HL-60/S4 treated with retinoic acid at 250 ng/mL for 4 days and 3 days (cell line): ENCODE measurements around the gene PSME1.

Experiments
- in situ Hi-C: fragments of 300-500 bp; cut with MboI; formaldehyde crosslinking; loops from 2 replicates; pipeline ENCODE4 v1.7.0; 2022; ENCODE audit warnings: low sequenced_read_pairs

The PSME1 gene

GRCh38 chr14:24145690-24146452, 9.9 kb downstream of the PSME1 start:
- in situ Hi-C loops, result no loop called here

GRCh38 chr14:24146453-24146977, 10.5 kb downstream of the PSME1 start, which contains the start of gene PSME2:
PSME2 (minus strand) TSS chr14:24146610; CDS start chr14:24146581, 29 bp downstream.
- in situ Hi-C loops, result no loop called here

- in situ Hi-C loops, result no loop called here
These were observed 11.2 kb downstream of the PSME1 start, which contains the start of gene RNF31 for GRCh38 chr14:24146978-24147760. RNF31 (plus strand) TSS chr14:24147498; CDS start chr14:24147699, 201 bp downstream.

GRCh38 chr14:24147761-24148428, 11.9 kb downstream of the PSME1 start:
- in situ Hi-C loops, result no loop called here

- in situ Hi-C loops, result no loop called here
These were observed 13.4 kb downstream of the PSME1 start for GRCh38 chr14:24149302-24149969.

- in situ Hi-C loops, result no loop called here
These were observed 14.1 kb downstream of the PSME1 start for GRCh38 chr14:24150061-24150460.

GRCh38 chr14:24150567-24150966, 14.6 kb downstream of the PSME1 start:
- in situ Hi-C loops, result no loop called here

- in situ Hi-C loops, result no loop called here
These were observed 15.0 kb downstream of the PSME1 start for GRCh38 chr14:24150993-24151392.

GRCh38 chr14:24151404-24152080, 15.5 kb downstream of the PSME1 start:
- in situ Hi-C loops, result no loop called here

- in situ Hi-C loops, result no loop called here
These were observed 19.1 kb downstream of the PSME1 start for GRCh38 chr14:24155100-24155499.

GRCh38 chr14:24156840-24157239, 20.8 kb downstream of the PSME1 start:
- in situ Hi-C loops, result no loop called here

- in situ Hi-C loops, result no loop called here
These were observed 21.3 kb downstream of the PSME1 start for GRCh38 chr14:24157331-24157730.

- in situ Hi-C loops, result no loop called here
These were observed 23.9 kb downstream of the PSME1 start for GRCh38 chr14:24159777-24160498.

GRCh38 chr14:24160499-24160849, 24.5 kb downstream of the PSME1 start:
- in situ Hi-C loops, result no loop called here

GRCh38 chr14:24160850-24161804, 25.1 kb downstream of the PSME1 start, which contains the start of gene IRF9:
IRF9 (plus strand) TSS chr14:24161265; CDS start chr14:24162145, 880 bp downstream.
- in situ Hi-C loops, result no loop called here

GRCh38 chr14:24162093-24162492, 26.1 kb downstream of the PSME1 start:
- in situ Hi-C loops, result no loop called here

GRCh38 chr14:24164518-24164991, 28.6 kb downstream of the PSME1 start:
- in situ Hi-C loops, result no loop called here

- in situ Hi-C loops, result no loop called here
These were observed 29.8 kb downstream of the PSME1 start for GRCh38 chr14:24165785-24166184.
